Loucy (cell line): Measurements from ENCODE around the gene MARCHF6.

Source experiments
- CTCF ChIP-seq: fragments of 200-600 bp; sonication (generic); conservative IDR thresholded peaks from 2 replicates; pipeline ENCODE4 v1.5.1; 2014; ENCODE audit warnings: mild to moderate bottlenecking, antibody characterized with exemption, low read length
- EZH2phosphoT487 ChIP-seq: fragments of 200-600 bp; IDR thresholded peaks from 2 replicates; pipeline ENCODE4 v1.6.1; 2018; ENCODE audit warnings: antibody characterized with exemption, mild to moderate bottlenecking, moderate library complexity, borderline replicate concordance

GRCh38 chr5:10329820-10330481, 23.5 kb upstream of the MARCHF6 start:
- TF ChIP-seq CTCF (no peak), EZH2phosphoT487 (no peak)
